ENCODE data around the gene MCU.

Gene MCU

DNA sequence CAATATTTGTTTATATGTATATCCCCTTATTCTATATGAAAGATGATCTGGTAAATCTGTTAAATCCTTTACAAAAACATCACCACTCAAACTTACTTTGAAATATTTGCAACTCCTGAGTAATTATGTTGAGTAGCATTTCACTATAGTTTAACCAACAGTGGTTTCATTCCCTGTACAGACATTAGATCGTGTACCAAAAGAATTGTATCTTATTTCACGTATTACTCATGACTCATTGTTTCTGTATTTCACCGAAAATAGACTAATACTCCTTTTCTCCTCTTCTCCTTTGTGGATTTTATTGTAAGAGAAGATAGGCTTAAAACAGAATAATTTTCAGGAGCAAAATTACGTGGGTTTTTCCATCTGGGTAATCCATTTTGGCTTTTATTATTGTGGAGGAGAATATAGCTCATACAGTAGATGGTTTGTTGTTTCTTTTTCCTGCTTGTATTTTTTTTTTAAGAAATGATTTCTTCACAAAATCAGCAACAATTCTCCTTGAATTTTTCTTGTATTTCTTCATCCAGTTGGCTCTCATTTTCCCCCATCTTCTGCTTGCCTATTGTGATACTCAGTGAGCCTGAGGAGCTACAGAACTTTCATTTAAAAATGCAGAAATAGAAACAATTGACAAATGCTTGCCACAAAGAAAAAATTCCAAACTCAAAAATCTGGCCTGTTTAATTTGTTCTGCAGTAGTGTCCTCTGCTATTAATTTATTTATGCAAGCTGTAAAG is 111.0 kb downstream of the MCU start:
- DNase-seq (ENCODE audit: low spot score): no peak

- DNase-seq (ENCODE audit: low spot score): no peak
Observed at GRCh38 chr10:72808001-72808400, 116.1 kb downstream of the MCU start.

GRCh38 chr10:72809006-72809405 is 117.1 kb downstream of the MCU start:
- no peak for DNase-seq (ENCODE audit: low spot score)

- no peak for DNase-seq (ENCODE audit: low spot score)
Observed at GRCh38 chr10:72810976-72811375, 119.0 kb downstream of the MCU start.

DNA sequence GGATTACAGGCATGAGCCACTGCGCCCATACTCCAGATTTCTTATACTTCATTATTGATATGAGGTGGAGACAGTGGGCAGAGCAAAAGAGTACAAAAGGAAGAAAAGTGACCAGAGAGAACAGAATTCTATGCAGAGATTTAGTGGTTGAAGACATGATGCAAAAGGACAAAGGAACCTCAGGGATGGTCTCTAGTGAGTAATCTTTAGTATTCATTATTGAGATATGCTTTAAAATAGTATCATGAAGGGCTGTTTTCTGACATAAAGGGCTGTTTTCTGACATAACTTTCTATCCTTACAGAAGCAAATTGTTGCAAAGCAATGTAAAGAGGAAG is 120.4 kb downstream of the MCU start:
- no peak for DNase-seq (ENCODE audit: low spot score)

DNA sequence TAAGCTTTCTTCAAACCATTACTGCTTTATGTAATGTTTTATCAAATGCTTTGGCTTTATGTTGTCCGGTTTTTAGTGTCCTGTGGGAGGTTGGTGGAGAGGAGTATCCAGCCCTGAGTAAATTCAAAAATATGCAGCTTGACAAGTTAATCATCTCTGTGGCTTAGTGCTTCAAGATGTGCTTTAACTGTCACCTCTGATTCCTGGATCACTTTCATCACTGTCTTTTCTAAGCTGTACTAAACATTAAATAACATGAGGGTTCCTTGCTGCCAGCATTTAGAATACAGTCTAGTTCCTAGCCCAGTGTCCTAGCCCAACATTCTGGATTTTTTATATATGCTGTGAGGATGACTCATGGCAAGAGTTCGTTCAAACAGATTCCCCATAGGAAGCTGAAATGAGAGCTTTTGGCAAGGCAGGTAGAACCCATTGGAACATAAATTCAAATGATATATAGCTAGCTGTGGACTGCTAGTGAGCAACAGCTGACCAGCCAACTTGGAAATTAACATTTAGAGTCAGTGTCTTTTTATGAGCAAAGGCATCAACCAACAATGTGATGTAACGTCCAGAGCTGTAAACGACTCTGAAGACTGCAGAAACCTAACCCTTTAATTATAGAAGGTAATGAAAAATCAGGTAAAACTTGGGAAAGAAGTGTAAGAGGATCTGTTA is 120.9 kb downstream of the MCU start:
- no peak for DNase-seq (ENCODE audit: low spot score)

- DNase-seq (ENCODE audit: low spot score): no peak
Observed at GRCh38 chr10:72814099-72814790, 122.3 kb downstream of the MCU start.

DNA sequence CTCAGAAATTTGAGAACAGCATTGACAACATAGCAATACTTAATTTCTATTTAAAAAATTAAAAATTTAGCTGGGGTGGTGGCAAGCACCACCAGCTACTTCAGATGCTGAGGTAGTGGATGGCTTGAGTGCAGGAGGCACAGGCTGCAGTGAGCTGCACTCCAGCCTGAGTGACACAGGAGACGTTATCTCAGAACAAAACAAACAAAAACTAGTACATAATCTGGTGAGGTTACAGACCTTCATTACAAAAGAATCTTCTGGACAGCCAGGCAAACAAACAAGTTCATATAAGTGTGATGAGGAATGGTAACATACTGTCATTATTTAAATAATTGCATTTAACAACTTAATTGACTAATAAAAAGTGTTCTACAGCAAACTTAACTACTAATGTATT is 124.6 kb downstream of the MCU start:
- DNase-seq (ENCODE audit: low spot score): no peak

- no peak for DNase-seq (ENCODE audit: low spot score)
Observed at GRCh38 chr10:72818076-72818475, 126.1 kb downstream of the MCU start.

GRCh38 chr10:72819053-72819452 is 127.1 kb downstream of the MCU start:
- DNase-seq (ENCODE audit: low spot score): no peak

GRCh38 chr10:72821606-72822005 is 129.7 kb downstream of the MCU start:
- no peak for DNase-seq (ENCODE audit: low spot score)

DNA sequence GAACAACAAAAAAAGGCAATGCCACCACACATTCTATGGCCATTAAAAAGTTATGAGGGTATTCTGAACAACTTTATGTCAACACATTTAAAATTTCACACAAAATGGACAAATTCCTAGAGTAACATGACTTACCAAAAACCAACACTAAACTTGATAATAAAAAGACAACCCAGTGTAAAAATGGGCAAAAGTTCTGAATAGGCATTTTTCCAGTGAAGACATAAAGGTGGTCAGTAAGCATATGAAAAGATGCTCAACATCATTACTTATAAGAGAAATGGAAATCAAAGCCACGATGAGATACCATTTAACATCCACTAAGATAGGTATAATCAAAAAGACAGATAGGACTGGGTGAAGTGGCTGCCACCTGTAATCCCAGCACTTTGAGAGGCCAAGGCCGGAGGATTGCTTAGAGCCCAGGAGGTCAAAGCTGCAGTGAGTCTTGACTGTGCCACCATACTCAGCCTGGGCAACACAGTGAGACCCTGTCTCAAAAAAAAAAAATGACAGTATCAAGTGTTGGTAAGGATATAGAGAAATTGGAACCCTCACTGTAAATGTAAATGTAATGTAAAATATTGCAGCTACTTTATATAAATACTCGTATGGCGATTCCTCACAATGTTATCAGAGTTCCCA is 130.5 kb downstream of the MCU start:
- DNase-seq (ENCODE audit: low spot score): no peak

DNA sequence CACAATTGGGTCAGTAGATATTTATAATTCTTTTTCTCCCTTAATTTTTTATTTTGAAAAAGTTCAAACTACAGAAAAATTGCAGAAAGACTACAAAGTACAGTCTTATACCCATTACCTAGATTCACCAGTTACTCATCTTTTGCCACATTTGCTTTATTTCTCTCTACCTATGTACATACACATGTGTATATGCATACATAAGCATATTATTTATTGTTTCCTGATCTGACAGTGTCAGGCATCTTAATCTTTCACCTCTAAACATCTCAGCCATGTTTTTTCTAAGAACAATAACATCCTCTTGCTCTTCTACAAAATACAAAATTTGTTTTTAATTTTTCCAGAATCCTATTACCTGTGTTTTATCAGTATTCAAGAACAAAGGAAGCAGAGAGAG is 133.2 kb downstream of the MCU start:
- DNase-seq (ENCODE audit: low spot score): no peak

GRCh38 chr10:72826346-72826745 is 134.4 kb downstream of the MCU start:
- no peak for DNase-seq (ENCODE audit: low spot score)

DNA sequence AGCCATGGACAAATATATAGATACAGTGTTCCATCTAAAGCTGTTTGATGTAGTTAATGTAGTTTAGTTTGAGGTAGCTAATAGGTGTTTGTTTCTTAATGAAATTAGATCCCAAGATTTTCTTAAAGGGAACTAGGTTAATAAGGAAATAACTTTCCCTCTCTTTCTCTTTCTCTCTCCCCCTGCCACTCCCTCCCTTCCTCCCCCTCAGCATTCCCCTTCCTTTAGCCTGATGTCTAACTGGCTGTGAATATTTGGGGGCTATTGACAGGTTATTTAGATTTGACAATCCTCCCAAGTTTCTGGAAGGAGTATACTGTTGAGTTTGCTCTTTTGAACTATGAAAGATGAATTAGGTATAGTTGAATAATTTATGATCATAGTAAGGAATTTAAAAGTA is 136.4 kb downstream of the MCU start:
- DNase-seq (ENCODE audit: low spot score): no peak

DNA sequence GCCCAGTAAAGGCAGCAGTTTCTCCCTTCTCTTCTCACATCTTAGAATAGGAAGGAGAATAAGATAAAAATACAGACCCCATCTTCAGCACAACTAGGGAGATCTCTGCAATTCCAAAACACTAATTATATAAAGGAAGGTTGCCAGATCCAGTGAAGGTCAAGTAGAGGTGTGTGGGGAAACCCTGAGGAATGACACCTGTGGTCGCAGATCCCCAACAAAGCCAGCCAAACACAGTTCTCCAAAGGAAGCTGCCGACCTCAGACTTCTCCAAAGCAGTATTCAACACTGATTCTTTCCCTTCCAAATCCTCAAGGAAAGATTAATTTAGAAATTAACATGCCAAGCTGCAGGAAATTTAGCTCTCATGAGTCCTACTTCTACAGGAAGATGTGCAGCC is 138.7 kb downstream of the MCU start:
- DNase-seq (ENCODE audit: low spot score): no peak

DNA sequence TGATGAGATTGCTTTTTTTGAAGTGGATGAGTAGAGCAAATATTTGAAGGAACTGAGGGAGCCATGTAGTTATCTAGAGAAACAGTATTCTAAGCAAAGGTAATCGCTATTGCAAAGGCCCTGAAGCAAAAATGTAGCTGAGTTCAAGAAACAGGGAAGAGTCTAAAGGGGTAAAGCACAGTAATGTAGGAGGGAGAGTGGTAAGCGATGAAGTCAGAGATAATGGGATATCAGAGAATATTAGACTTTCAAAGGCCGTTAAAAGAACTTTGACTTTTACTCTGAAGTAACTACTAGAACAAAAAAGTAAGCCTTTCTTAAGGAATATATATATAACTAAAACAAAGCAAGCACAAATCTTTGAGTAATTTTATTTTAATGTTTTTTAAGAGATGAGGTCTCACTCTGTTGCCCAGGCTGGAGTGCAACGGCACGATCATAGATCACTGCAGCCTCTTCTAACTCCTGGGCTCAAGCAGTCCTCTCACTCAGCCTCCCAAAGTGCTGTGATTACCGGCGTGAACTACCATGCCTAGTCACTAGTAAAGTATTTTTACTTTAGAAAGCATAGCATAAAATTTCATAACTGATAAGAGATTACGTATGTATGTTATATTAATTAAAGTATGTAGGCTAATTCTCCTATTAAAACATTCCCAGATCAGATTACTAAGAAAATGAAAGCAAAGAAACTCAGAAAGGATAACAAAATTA is 139.9 kb downstream of the MCU start:
- no peak for DNase-seq (ENCODE audit: low spot score)

DNA sequence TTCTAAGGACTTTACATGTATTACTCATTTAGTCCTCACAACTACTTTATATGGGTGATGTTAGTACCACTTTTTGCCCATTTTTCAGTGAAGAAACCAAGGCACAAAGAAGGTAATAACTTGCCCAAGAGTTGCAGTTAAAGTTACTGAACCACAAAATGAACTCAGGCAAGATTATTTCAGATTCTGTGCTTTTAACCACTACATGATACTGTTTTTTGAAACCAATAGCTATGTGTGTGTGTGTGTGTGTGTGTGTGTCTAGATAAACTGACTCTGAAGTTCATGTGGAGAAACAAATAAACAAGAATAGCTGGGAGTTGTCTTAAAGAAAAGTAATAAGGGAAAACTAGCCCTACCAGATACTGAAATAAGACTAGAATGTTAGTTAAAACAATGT is 140.8 kb downstream of the MCU start:
- DNase-seq (ENCODE audit: low spot score): no peak

- peak; percentile 10 for DNase-seq (ENCODE audit: low spot score)
Observed at GRCh38 chr10:72834183-72834825, 142.4 kb downstream of the MCU start.

- no peak for DNase-seq (ENCODE audit: low spot score)
Observed at GRCh38 chr10:72840319-72840718, 148.4 kb downstream of the MCU start.

GRCh38 chr10:72841487-72841886 is 149.5 kb downstream of the MCU start:
- no peak for DNase-seq (ENCODE audit: low spot score)

GRCh38 chr10:72842164-72842563 is 150.2 kb downstream of the MCU start:
- no peak for DNase-seq (ENCODE audit: low spot score)
